H1 (cell line): ENCODE data around the gene LFNG. TPM values are rescaled to one million over a fixed set of nuclear protein-coding genes. Genes with fewer than 3 reads are reported as not detected.

Experiments used
- ASH2L ChIP-seq: fragments of 200-600, 300-600 bp; sonication (generic); IDR thresholded peaks from one replicate; pipeline ENCODE4 v1.7.1; 2017; ENCODE audit warnings: low read length
- CTBP2 ChIP-seq: IDR thresholded peaks from 2 replicates; pipeline ENCODE4 v1.7.0; 2011; ENCODE audit warnings: borderline replicate concordance, mild to moderate bottlenecking, moderate library complexity, mixed read lengths, low read length; ENCODE audit not compliant: insufficient read depth, insufficient read length
- EGR1 ChIP-seq: IDR thresholded peaks from 2 replicates; pipeline ENCODE4 v1.6.1; 2011; ENCODE audit warnings: low read depth, low read length, borderline replicate concordance
- HDAC2 ChIP-seq, 2 experiments: fragments of 300-600 bp in 1 of 2; sonication (generic) in 1 of 2; IDR thresholded peaks; 2 replicates each; pipeline ENCODE4 v1.6.1; 2011 to 2012; ENCODE audit warnings: low read depth in 2 of 2, low read length in 2 of 2, mild to moderate bottlenecking in 2 of 2, moderate library complexity in 2 of 2, borderline replicate concordance in 1 of 2, inconsistent platforms in 1 of 2
- JUN ChIP-seq: IDR thresholded peaks from 2 replicates; pipeline ENCODE4 v1.6.1; 2011; ENCODE audit warnings: low read depth, mild to moderate bottlenecking, improper control_type of control experiment, low read length
- KDM4A ChIP-seq: IDR thresholded peaks from one replicate; pipeline ENCODE4 v1.7.1; 2012; ENCODE audit warnings: low read depth, mild to moderate bottlenecking, moderate library complexity, low read length, inconsistent platforms; ENCODE audit not compliant: severe bottlenecking
- polyA plus RNA-seq, 7 experiments: library from polyadenylated mRNA; depleted of rRNA in 3 of 7; stranded (reverse) in 5 of 7; unstranded in 2 of 7; fragments of >200 nt in 5 of 7; fragments of 200-250 nt in 2 of 7; gene quantifications; 1 replicate in 5 of 7; 2 replicates in 1 of 7; 4 replicates in 1 of 7; pipeline versions ENCODE4 v1.2.1 to v1.2.3, GENCODE V29; 2011 to 2013; ENCODE audit warnings: missing spikeins in 2 of 7, mixed read lengths in 2 of 7
- total RNA-seq: library from RNA; stranded (reverse); fragmentation: NEBNext Ultra II Directional; extraction: Animal tissue kit (Norgen Biotek cat#: 25700); gene quantifications from 2 replicates; pipeline ENCODE4 v1.2.1, GENCODE V29; 2021

LFNG gene
- total and polyA plus RNA-seq, 2 of the 8 experiments (the other 6 are each of a cell fraction or from before 2014, with no cell fraction given) = 31.6 to 35.6 TPM

GRCh38 chr7:2566890-2567678 is 47.5 kb downstream of the LFNG start (continued):
- TF ChIP-seq JUN (no peak), CTBP2 (no peak), HDAC2 (IDR thresholded peaks at IDR 0.05; ENCODE audit: borderline replicate concordance in 1 of 2, low read depth in 2 of 2, low read length in 2 of 2) (no peak), KDM4A (no peak), ASH2L (no peak), EGR1 (no peak)
